ENCODE results near the gene ZDHHC13.

Gene ZDHHC13, protein sequence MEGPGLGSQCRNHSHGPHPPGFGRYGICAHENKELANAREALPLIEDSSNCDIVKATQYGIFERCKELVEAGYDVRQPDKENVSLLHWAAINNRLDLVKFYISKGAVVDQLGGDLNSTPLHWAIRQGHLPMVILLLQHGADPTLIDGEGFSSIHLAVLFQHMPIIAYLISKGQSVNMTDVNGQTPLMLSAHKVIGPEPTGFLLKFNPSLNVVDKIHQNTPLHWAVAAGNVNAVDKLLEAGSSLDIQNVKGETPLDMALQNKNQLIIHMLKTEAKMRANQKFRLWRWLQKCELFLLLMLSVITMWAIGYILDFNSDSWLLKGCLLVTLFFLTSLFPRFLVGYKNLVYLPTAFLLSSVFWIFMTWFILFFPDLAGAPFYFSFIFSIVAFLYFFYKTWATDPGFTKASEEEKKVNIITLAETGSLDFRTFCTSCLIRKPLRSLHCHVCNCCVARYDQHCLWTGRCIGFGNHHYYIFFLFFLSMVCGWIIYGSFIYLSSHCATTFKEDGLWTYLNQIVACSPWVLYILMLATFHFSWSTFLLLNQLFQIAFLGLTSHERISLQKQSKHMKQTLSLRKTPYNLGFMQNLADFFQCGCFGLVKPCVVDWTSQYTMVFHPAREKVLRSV

DNA sequence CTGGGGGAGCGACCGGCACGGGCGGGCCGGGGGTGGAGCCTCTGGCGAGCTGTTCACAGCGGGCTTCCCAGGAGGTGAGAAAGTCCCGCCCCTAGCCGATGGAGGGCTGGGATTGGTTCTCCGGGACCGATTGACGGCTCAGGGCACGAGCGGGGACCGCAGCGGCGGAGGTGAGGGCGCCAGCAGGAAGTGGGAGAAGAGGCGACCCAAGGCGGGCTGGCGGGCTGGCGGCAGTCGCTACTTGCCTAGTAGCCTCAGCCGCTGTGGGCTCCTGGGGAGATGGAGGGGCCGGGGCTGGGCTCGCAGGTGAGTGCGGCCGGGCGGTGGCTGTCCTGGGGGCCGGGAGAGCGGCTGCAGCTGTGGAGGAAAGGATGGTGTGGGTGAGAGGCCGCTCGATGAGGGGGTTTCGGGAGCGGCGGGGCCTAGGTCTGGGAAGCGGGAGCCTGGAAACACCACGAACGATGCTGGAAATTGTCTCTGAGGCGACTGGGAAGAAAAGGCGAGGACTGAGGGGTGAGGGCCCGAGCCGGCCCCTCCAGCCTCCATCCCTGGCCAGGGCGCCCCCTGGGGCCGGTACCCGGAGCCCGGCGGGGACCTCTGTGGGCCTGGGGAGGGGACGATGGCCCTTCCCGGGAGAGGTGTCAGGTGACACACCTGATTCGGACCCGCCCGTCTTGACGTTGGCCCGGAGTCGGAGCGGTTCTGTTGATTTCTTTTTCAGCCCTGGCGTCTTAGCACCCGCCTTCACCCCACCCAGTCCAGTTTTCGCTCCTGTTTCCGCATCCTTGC, at the start of gene ZDHHC13:
ZDHHC13 (plus strand) TSS at position 198 of the 789 bp plus-strand sequence; CDS start at position 280, 82 bp downstream.
- peak; percentile 80 to 89 for DNase-seq

- peak; percentile 66 to 87 for DNase-seq
Measured at GRCh38 chr11:19071255-19071654, 45.7 kb upstream of the ZDHHC13 start.

- DNase-seq: no peak
Measured at GRCh38 chr11:19072464-19072863, 44.5 kb upstream of the ZDHHC13 start.

- DNase-seq: no peak
Measured at GRCh38 chr11:19073454-19074415, 43.2 kb upstream of the ZDHHC13 start.

- no peak for DNase-seq
Measured at GRCh38 chr11:19075636-19076035, 41.3 kb upstream of the ZDHHC13 start.

DNA sequence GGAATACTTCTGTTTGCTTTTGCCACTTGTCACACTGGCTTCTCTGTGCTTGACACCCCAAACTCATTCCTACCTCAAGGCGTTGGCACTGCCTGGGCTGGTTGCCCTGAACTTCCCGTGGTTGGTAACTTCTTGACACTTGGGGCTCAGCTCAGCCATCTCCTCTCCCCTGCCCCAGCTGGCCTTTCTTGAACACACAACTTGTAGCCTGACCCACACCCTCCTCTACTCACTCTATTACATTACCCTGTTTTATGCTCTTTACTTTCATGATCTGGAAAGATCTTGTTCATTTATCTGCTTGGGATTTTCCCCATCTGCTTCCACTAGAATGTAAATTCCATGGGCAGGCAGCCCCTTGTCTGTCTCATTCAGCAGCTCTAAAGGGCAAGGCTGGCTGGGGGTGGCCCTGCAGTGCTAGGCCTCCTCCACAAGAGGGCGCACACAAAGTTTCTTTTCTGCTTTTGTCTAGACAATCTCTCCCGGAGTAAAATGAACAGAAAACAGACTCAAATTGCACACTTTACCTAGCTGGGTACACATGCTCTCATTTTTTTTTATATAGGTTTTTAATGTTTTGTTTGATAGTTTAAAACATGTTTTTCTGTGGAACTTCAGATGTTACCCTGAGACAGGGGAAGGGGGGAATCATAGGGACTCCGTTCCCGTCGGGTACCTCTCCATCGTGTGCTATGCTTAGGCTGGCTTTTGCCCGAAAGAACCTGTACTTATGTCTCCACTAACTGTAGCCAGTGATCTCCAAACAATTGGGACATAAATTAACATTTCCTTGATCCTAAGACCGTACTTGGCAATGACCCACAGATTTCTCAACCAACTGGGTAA, 40.0 kb upstream of the ZDHHC13 start:
- peak; percentile 18 to 83 for DNase-seq

DNA sequence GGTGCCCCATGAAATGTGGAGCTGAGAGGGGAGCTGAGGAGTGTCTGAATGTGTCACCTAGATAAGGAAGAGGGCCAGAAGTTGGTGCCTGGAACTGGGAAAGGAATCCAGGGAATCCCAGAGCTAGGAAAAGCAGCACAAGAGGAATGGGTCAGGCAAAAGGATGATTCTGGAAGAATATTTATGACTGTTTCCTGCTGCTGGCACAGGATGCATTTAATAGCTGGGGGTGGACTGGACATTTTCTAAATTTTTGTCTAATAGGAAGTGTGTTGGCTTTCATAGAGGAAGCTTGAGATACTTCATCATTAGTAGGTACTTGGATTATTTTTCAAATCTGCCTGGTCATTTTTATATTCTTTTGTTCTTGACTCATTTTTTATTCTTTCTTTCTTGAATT, 39.0 kb upstream of the ZDHHC13 start:
- no peak for DNase-seq

GRCh38 chr11:19079643-19080440, 37.1 kb upstream of the ZDHHC13 start:
- DNase-seq: no peak

- DNase-seq: no peak
Measured at GRCh38 chr11:19080579-19080993, 36.4 kb upstream of the ZDHHC13 start.

DNA sequence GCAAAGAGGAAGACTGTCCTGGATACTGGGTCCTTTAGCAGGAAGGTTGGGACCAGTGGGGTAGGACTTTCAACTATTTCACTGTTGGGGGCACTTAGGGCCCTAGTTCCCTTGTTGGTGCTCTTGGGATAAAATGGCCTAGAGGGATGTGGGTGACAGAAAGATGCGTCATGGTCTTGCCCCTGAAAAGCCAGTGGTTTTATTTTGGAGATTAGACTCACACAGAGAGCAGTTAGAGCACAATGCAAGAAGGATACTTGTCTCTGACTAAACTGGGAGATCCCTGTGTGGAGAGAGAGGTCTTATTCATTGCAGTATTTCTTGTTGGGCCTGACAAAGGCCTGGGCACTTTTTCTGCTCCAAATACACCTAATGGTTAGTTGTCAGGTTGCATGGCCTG, 33.8 kb upstream of the ZDHHC13 start:
- DNase-seq: no peak

- no peak for DNase-seq
Measured at GRCh38 chr11:19084661-19085315, 32.2 kb upstream of the ZDHHC13 start.

DNA sequence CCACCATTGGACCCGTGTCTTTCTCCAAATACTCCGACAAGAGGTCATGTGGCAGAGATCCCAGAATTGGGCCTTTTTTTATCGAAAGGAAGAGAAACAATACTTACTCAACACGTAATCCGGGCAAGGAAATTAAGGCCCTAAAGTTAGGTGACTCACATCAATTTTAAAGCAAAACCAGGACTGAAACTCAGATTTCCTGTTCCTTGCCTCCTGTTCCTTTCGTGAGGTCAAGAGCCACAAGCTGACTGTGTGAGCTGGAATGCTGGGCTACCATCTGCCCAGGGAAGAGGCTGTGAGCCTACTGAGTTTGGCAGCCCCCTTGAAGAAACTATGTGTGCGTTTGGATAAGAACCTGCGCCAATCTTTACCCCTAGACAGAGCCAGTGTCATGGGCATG, 29.3 kb upstream of the ZDHHC13 start:
- no peak for DNase-seq

DNA sequence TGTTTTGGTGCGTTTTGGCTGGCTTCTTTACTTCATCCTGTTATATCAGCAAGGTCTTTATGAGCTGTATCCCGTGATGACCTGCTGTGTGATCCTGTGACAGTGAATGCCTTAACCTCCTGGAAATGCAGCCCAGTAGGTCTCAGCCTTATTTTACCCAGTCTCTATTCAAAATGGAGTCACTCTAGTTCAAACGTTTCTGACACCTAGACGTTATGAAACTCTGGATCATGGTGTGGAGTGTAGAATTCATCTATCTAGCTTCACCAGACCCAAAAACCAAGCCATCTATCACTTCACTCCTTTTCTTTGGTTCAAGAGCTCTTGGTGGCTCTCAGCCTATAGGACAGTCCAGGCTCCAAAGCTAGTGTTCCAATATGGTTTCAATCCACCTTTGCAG, 28.2 kb upstream of the ZDHHC13 start:
- no peak for DNase-seq

- DNase-seq: no peak
Measured at GRCh38 chr11:19089421-19089820, 27.5 kb upstream of the ZDHHC13 start.

GRCh38 chr11:19091366-19091765, 25.6 kb upstream of the ZDHHC13 start:
- no peak for DNase-seq

DNA sequence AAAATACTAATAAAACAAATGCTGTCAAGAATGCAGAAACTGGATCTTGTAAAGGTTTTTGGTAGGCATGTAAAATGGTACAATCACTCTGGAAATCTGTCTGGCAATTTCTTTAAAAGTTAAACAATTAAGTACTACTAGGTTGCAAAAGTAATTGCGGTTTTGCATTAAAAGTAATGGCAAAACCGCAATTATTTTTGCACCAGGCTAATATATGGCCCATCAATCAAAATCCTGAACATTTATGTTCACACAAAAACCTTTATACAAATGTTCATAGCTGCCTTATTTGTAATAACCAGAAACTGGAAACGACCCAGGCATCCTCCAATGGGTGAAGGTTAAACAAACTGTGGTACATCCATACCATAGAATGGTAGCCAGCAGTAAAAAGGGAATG, 24.6 kb upstream of the ZDHHC13 start:
- DNase-seq: no peak

GRCh38 chr11:19092850-19093249, 24.1 kb upstream of the ZDHHC13 start:
- no peak for DNase-seq

DNA sequence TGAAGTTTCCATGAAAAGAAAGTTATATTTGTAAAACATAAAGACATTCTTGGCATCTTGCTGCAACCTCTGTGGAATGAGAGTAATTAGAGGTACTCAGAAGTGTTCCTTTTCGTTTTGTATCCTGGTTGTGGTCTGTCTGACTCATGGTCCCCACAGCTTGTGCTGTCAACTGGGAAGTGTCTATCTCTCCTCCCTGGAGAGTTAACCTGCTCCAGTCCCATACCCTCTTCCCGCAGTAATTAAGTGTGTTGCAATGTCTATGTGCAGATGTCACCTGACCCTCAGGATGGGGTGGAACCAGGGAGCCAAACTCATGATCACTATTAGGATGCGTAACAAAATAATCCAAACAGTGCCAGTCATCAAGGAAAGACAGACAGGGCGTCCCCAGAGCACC, 23.0 kb upstream of the ZDHHC13 start:
- DNase-seq: no peak

DNA sequence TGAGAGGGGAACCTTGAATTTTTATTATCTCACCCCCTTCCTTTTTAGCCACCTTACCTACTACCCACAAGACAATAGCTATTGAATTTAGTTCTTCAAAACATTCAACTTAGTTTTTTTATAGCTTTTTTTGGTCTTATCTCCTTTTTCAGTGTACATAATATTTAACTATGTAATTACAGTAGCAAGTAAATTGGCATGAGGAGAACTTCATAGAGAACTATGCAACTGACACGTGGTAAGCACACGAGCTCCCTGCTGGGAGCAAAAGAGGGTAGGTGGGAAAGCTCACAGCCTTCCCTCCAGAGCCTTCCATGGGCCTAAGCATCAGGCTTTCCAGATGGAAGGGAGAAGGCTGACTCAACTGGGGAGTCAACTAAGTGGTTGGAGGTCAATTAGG, 22.1 kb upstream of the ZDHHC13 start:
- no peak for DNase-seq

GRCh38 chr11:19099093-19099492, 17.9 kb upstream of the ZDHHC13 start:
- no peak for DNase-seq
